Measurements from ENCODE around the gene ARHGDIB. TPM values are rescaled to one million over a fixed set of nuclear protein-coding genes. Genes with fewer than 3 reads are reported as not detected.

Gene ARHGDIB
- 100 to 1,000 TPM in 2 of 3 donors, 10 to 100 TPM in 1; 27.0 to 267 (median 154) TPM for polyA plus RNA-seq

DNA sequence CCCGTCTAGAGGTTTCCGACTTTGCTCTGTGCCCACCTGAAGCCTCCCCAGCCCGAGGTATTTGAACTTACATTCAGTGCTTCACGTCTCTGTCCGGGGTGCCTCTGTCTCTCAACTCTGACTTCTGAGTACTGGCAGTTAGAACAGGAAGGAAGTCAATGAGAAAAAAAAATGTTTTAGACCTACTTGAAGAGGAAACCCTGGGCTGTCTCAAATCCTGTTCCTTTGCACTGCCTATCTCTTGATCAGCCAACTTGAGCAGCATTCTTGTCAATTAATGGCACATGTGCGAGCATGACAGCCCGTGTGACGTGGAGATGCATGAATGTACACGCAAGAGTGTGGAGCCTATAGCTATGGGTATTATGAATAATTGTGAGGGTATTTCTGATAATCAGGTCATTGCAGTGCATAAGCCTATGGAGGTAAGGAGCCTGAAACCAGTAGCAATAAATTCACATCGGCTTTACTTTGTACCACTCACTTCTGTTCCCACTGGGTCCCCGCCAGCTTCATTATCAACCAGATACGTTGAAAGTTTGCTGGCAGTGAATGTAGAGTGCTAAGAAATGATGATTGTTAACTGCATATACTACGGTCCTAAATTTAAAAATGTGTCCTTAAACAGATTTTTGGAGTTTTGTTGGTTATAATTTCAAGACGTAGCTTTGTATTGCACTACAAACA, at the start of gene ARHGDIB:
Gene ARHGDIB (minus strand): TSS at position 136 of the 687 bp plus-strand sequence. CDS start 10,889 bp downstream, outside the sequence.
- no peak within 1 kb of the TSS for H3K27ac ChIP-seq (ENCODE audit: low read depth, low read length)
- 17 to 27% (median 25%) methylated on average over 14 of the region's 14 CpGs for WGBS, 3 donors

DNA sequence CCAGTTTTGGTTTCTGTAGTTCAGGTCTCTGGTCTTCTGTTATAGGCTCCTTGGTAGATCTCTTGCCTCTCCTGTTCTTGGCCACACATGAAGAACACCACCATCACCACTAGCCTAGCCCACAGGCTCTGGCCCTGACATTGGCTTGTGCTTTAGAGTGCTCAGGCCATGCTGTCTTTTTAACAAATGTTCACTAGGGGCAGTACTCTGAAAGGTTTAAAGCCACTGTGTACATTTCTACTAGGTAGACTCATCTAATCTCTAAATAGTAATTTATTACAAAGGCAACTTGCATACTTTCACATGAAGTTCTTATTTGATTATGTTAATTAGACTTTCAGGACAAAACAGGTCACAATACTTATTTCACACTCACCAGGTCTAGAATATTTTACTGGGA, 49.8 kb upstream of the ARHGDIB start:
- H3K27ac ChIP-seq (ENCODE audit: low read depth, low read length): no peak overlapping the region

DNA sequence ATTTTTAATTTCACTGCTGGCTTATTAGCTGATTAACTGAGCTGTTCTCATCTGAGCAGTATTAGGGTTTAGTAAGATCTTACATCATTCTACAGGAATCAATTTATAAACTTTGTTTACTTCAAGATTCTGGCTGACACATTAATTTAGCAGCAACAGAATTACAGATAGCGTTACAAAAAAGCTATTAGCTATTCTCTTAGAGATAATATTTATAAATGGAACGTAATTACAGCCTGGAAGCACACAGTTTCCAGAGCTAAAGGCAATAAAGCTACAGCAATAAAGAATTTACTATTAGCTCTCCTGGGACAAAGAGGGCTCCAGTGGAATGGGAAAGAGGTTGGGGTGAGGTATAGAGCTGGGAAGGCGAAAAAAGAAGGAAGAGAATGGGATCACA, 46.1 kb upstream of the ARHGDIB start:
- no peak overlapping the region for H3K27ac ChIP-seq (ENCODE audit: low read depth, low read length)
- WGBS, 3 donors: 48 to 52% (median 49%) methylated on average over 3 of the region's 3 CpGs

DNA sequence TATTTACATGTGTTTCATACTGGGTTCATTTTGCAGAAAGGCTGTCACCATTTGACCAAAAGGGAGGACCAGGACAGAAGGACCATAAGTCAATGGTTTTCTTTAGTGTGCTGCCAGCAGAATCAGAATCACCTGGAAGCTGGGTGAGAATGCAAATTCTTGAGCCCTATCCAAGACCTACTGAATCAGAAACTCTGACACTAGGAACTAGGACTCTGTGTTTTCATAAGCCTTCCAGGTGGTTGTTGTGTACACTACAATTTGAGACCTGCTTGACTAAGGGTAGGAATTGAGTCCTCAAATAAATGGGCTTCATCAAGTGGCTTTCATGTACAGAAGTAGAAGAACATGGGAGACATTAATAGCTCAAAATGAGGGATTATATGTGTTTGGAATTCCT, 43.7 kb upstream of the ARHGDIB start:
- H3K27ac ChIP-seq (ENCODE audit: low read depth, low read length): no peak overlapping the region

DNA sequence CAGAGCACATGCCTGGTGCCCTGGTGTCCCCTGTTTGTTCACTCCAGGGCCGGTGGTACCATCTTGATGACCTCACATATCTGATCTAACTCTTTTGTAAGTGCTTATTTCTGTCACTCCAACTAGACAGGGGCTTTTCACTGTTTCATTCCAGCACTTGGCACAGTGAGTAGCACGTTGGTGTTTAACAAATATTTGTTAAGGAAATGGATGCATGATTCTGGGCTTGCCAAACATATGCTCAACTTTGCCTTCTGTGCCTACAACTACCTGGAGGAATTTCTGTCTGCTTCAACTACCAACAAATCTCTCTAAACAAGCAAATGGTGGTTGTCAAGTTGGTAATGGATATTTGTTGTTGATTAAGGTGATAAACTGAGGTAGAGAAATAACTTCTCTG, 43.0 kb upstream of the ARHGDIB start:
- no peak overlapping the region for H3K27ac ChIP-seq (ENCODE audit: low read depth, low read length)

DNA sequence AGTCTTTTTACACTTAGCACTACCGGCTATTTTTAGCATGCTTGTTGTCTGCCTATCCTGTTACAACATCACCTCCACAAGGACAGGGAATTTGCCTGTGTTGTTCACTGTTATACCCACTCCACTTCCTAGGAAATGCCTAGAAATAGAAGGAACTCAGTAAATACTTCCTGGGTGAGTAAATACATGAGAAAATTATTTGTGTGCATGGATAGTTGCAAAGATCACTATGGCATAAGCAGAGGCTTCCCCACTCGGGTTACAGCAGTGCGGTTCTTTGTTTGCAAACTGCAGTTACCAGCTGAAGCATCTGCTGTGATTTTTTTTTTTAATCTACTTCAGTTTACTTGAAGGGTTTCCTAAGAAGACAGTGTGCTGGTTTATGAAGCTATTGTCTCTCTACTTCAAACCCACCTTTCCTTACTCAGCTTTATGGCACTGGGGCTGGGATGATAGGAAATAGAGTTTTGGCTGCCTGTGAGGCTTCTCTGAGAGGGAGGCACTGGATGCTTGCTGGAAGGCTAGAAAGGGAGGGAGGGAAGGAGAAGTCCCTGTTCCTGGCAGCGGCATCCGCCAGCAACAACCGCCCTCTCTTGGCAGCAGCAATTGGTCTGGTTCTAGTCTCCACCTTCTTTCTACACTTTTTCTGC, 40.5 kb upstream of the ARHGDIB start:
- H3K27ac ChIP-seq (ENCODE audit: low read depth, low read length): no peak overlapping the region
- WGBS, 3 donors: 22 to 30% (median 28%) methylated on average over 6 of the region's 6 CpGs

More for the DNA sequence above, 43.0 kb upstream of the ARHGDIB start:
- WGBS, 3 donors: 52 to 78% (median 74%) methylated on average over 2 of the region's 2 CpGs

DNA sequence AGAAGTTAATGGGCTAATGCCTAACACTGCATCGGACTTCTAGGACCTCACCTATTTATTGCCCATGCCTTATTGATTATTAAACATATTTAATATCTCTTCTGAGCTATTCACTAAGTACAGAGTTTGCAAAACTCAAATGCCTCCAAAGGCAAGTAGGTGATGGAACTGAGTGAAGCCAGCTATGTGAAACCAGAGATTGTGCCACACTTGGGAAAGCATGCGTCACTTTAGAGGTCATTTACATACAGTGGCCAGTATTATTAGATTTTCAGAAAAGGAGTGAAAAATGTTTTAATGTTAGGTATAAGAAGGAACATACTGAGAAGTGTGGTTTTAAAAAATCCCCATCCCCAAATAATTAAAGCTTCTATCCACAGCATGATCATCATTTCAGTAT, 39.2 kb upstream of the ARHGDIB start:
- H3K27ac ChIP-seq (ENCODE audit: low read depth, low read length): no peak overlapping the region
- 87 to 92% (median 88%) methylated on average over 2 of the region's 2 CpGs for WGBS, 3 donors

DNA sequence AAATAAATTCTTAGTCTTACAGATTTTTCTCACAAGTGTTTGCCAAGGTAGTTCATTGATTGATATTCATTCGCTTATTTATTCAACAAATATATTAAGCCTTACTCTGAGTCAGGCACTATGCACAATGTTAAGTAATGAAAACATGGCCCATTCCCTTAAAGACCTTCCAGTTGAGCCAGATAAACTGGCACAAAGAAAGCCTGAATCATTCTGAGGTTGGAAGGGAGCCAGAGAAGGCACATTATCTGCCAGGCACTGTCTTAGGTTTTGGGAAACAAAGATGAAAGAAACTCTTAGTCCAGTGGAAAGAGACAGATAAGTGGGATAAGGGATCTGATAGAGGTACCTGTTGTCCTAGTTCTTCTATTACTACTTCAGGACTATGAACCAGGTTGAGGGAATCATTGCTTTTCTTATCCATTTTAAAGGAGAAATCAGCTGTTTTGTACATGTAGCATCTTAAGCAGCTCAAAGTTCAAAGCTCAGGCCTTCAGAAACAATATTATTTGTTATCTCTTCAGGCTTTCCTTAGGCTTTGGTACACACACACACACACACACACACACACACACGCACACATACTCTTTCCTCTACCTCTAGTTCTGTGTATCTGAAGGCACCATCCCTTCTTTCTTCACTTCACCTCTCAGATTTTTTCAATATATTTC, 38.4 kb upstream of the ARHGDIB start:
- 57 to 87% (median 84%) methylated on average over 2 of the region's 2 CpGs for WGBS, 3 donors
- H3K27ac ChIP-seq (ENCODE audit: low read depth, low read length): no peak overlapping the region

DNA sequence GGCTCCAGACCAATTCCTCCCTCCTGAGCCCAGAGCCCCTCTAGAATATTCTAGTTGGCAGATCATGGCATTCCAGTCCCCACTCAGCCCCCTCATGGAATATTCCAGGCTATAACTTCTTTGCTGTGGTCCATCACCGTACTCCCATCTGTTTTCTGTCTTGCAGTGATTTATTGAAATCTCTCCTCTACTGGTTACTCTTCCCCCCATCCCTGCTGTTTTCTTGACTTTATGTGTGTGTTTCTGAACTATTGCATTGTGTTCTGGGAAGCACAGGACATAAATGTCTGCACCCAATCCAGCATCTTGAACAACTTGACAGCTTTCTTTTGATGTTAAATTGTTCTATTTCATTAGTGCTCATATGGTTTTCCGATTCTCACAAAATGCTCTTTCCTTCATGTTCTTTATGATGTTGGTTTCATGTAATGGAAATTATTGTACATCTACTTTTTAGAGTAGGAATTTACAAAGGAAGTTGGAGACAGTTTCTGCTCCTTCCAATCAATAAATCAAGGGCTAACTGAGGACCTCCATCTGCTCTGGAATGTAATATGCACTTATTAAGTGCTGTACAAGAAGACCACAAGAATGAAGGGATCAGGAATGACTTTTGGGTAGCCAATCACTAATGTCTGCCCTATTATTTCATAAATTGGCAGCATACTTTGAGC, 37.8 kb upstream of the ARHGDIB start:
- H3K27ac ChIP-seq (ENCODE audit: low read depth, low read length): no peak overlapping the region
- 87 to 89% (median 88%) methylated on average over 2 of the region's 2 CpGs for WGBS, 3 donors

DNA sequence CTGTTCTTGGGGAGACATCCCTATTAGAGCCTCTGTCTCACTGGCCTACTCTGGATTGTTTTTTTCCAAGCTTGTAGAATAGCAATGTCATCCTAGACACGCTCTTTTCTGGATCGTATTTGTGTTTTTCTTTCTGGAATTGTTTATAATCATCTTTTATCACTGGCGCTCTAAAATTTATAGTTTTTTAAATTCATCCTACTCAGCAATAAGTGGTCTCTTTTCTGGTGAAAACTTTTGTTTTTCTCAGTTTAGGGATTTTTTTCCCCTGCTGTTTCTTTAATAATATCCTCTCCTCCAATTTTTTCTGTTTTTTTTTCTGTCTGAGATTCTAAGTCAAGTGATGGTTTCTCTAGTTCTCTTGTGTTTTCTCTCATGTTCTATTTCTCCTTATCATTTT, 36.6 kb upstream of the ARHGDIB start:
- H3K27ac ChIP-seq (ENCODE audit: low read depth, low read length): no peak overlapping the region
- 75 to 83% (median 79%) methylated on average over 3 of the region's 3 CpGs for WGBS, 3 donors

DNA sequence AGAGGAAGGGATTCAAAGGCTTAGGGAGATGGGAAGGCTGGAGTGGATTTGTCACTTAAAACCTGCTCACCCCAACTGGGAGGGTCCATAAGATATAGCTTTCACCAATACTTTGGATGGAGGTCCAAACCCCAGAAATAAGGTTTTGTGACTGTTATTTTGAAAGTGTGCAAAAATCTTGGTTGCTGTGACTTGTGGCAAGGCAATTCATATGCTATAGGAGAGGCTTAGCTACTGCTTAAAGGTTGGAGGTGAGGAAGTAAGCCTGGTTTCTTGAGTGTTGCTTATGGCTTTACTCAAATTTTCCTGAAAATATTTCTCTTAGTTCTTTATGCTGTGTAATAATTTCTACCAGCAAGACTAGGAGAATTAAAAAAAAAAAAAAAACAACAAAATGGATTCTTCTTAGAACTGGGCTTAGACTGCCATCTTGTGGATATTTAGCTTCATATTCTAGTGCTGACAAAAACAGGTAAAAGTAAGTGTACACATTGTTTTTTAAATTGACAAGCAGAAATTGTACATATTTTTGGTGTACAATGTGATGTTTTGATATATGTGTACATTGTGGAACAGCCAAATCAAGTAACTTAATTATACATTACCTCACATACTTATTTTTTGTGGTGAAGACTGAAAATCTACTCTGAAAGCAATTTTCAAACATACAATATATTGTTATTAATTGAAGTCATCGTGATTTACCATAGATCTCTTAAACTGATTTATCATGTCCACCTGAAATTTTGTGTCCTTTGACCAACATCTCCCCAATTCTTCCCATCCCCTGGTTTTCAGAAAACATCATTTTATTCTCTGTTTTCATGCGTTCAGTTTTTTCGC, 34.4 kb upstream of the ARHGDIB start:
- 89 to 96% (median 95%) methylated on average over 3 of the region's 3 CpGs for WGBS, 3 donors
- H3K27ac ChIP-seq (ENCODE audit: low read depth, low read length): no peak overlapping the region

DNA sequence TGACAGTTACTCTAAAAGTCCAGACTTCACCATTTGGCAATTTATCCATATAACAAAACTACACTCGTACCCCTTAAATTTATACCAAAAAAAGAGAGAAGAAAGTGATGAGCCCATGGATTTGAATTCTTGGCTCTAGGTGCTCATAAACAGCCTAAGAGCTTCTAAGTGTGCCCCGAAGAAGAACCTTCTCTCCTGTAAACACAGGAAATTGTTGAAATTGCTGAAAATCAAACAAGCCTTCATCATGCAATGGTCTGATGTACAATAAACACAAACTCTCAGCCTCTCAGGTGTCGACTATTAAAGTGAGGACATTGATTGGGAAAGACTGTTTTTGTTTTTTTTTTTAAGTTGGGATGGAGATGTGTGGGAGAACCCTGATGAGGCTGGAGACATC, 33.2 kb upstream of the ARHGDIB start:
- WGBS, 3 donors: 58 to 72% (median 66%) methylated on average over 3 of the region's 3 CpGs
- H3K27ac ChIP-seq (ENCODE audit: low read depth, low read length): no peak overlapping the region

DNA sequence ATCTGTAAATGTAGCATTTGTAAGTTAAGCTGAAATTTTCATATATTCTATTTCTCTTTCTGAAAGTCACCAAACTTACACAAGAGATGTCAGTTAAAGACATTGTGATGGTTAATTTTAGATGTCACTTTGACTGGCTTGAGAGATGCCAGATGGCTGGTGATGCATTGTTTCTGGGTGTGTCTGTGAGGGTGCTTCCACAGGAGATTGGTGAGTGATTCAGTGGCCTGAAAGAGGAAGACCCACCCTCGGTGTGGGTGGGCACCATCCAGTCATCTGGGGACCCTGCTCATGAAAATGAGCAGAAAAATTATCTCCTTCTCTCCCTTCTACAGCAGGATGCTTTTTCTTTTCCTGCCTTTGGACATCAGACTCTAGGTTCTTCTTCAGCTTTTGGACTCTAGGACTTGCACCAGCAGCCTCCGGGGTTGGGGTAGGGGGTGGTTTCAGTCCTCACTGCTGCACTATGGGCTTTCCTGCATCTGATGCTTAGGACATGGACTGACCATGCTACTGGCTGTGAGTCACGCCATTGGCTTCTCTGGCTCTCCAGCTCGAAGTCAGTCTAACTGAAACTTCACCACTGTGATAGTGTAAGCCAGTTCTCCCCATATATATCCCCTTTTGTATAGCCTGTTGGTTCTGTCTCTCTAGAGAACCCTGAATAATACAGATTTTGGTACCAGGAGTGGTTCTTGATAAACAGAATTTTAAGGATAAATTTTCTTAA, 32.3 kb upstream of the ARHGDIB start:
- no peak overlapping the region for H3K27ac ChIP-seq (ENCODE audit: low read depth, low read length)
- 68 to 75% (median 73%) methylated on average over 4 of the region's 4 CpGs for WGBS, 3 donors

DNA sequence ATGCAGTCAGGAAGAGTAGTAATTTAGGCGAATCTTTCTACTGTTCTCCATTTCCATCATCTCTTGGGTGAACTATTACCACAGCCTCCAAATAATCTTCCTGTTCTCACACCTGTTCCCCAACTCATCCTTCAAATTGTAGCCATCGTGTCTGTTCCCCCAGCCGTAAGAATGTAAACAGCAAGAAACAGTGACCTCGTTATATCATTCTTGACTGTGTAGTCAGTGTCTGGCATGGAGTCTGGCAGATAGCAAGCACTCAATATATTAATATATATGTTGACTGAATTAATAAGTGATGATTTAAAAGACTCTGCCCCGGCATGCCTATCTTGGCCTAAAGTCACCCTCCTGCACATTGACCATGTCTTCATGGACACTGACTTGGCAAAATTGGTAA, 31.7 kb upstream of the ARHGDIB start:
- no peak overlapping the region for H3K27ac ChIP-seq (ENCODE audit: low read depth, low read length)
- 77 to 81% (median 81%) methylated on average over 5 of the region's 5 CpGs for WGBS, 3 donors

DNA sequence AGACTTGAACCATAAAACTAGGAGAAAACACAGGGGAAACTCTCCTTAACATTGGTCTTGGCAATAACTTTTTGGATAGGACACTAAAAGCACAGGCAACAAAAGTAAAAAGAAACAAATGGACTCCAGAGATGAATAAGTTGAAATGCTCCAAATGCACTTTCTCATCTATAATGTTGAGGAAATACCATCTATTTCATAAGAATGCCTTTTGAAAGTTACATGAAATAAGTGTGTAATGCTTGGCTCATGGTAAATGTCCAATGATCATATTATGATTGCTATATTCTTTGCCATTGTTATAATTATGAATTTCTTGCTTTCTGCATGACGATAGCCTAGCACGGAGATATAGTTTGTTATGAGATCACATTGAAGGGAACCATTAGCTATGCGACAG, 31.3 kb upstream of the ARHGDIB start:
- 93 to 99% (median 93%) methylated on average over 3 of the region's 3 CpGs for WGBS, 3 donors
- H3K27ac ChIP-seq (ENCODE audit: low read depth, low read length): no peak overlapping the region

DNA sequence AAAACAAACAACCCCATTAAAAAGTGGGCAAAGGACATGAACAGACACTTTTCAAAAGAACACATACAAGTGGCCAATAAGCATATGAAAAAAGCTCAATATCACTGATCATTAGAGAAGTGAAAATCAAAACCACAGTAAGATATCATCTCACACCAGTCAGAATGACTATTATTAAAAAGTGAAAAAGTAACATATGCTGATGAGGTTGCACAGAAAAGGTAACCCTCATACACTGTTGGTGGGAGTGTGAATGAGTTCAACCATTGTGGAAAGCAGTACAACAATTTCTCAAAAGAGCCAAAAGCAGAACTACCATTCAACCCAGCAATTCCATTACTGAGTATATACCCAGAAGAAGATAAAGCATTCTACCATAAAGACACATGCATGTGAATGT, 29.7 kb upstream of the ARHGDIB start:
- H3K27ac ChIP-seq (ENCODE audit: low read depth, low read length): no peak overlapping the region

DNA sequence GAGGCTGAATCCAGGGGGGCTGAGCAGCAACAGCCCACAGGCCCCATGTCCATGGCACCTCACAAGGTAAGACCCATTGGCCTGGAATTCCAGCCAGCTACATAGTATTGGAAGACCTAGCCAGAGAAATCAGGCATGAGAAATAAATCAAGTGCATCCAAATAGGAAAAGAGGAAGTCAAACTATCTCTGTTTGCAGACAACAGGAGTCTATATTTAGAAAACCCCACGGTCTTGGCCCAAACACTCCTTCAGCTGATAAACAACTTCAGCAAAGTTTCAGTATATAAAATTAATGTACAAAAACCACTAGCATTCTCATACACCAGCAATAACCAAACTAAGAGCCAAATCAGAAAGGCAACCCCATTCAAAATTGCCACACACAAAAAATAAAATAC, 28.4 kb upstream of the ARHGDIB start:
- WGBS, 3 donors: 14 to 39% (median 33%) methylated on average over 1 of the region's 1 CpG
- no peak overlapping the region for H3K27ac ChIP-seq (ENCODE audit: low read depth, low read length)

DNA sequence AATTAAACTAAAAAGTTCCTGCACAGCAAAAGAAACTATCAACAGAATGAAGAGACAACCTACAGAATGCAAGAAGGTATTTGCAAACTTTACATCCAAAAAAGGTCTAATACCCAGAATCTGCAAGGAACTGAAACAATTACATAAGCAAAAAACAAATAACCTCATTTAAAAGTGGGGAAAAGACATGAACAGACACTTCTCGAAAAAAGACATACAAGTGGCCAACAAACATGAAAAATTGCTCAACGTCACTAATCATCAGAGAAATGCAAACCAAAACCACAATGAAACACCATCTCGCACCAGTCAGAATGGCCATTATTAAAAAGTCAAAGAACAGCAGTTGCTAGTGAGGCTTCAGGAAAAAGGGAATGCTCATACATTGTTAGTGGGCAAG, 26.6 kb upstream of the ARHGDIB start:
- WGBS, 3 donors: 54 to 92% (median 63%) methylated on average over 3 of the region's 3 CpGs

More for the DNA sequence above, 26.6 kb upstream of the ARHGDIB start:
- no peak overlapping the region for H3K27ac ChIP-seq (ENCODE audit: low read depth, low read length)

Data from adipose tissue (tissue), 3 donors.